ENCODE results near the gene EMX2. TPM values are rescaled to one million over a fixed set of nuclear protein-coding genes. Genes with fewer than 3 reads are reported as not detected.
"Not testable (repeated sequence)": the region's sequence is repeated elsewhere in the genome, so short reads cannot be mapped to it uniquely, and the experiment has no call there.

The EMX2 gene
- total RNA-seq, 4 donors from 2014 or later: 2.0 to 9.7 (median 2.5) TPM

- DNase-seq (ENCODE audit: low spot score in 2 of 2): peak in 1 of 2 donors; percentile 3
- H3K4me3 ChIP-seq: no peak overlapping the region
- no peaks in the 10 kb centered on the region for H3K36me3 ChIP-seq
- H3K9me3 ChIP-seq: no peaks in the 10 kb centered on the region
- WGBS: 91% methylated on average over 5 of the region's 5 CpGs
- H3K27ac ChIP-seq: no peak overlapping the region
- peaks cover 3% of the 10 kb centered on the region for H3K27me3 ChIP-seq
- TF ChIP-seq EP300 (IDR thresholded peaks at IDR 0.05) (no peak), POLR2A (IDR thresholded peaks at IDR 0.05) (no peak), POLR2AphosphoS5 (IDR thresholded peaks at IDR 0.05) (no peak)
- TF ChIP-seq, protein P1, sequence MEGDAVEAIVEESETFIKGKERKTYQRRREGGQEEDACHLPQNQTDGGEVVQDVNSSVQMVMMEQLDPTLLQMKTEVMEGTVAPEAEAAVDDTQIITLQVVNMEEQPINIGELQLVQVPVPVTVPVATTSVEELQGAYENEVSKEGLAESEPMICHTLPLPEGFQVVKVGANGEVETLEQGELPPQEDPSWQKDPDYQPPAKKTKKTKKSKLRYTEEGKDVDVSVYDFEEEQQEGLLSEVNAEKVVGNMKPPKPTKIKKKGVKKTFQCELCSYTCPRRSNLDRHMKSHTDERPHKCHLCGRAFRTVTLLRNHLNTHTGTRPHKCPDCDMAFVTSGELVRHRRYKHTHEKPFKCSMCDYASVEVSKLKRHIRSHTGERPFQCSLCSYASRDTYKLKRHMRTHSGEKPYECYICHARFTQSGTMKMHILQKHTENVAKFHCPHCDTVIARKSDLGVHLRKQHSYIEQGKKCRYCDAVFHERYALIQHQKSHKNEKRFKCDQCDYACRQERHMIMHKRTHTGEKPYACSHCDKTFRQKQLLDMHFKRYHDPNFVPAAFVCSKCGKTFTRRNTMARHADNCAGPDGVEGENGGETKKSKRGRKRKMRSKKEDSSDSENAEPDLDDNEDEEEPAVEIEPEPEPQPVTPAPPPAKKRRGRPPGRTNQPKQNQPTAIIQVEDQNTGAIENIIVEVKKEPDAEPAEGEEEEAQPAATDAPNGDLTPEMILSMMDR (IDR thresholded peaks at IDR 0.05): no peak
- peaks cover 11% of the 10 kb centered on the region for H3K4me1 ChIP-seq
Observed at GRCh38 chr10:117500456-117500855, 42.1 kb upstream of the EMX2 start.

GRCh38 chr10:117501460-117502035 lies 41.0 kb upstream of the EMX2 start:
- Histone ChIP-seq H3K27me3 (no peaks in the 10 kb centered on the region), H3K9me3 (no peaks in the 10 kb centered on the region), H3K27ac (no peak overlapping the region), H3K4me1 (peaks cover 11% of the 10 kb centered on the region), H3K4me3 (no peak overlapping the region), H3K36me3 (no peaks in the 10 kb centered on the region)
- peak; percentile 44 to 70 for DNase-seq (ENCODE audit: low spot score in 2 of 2)
- WGBS: 90% methylated on average over 10 of the region's 12 CpGs
- TF ChIP-seq POLR2AphosphoS5 (IDR thresholded peaks at IDR 0.05) (no peak), EP300 (IDR thresholded peaks at IDR 0.05) (no peak), POLR2A (IDR thresholded peaks at IDR 0.05) (no peak)
- TF ChIP-seq, protein P1 (IDR thresholded peaks at IDR 0.05): no peak

- no peaks in the 10 kb centered on the region for H3K36me3 ChIP-seq
- H3K4me3 ChIP-seq: no peak overlapping the region
- peak; percentile 52 to 71 for DNase-seq (ENCODE audit: low spot score in 2 of 2)
- TF ChIP-seq POLR2AphosphoS5 (IDR thresholded peaks at IDR 0.05): no peak
- no peaks in the 10 kb centered on the region for H3K27me3 ChIP-seq
- no peaks in the 10 kb centered on the region for H3K9me3 ChIP-seq
- peaks cover 11% of the 10 kb centered on the region for H3K4me1 ChIP-seq
- WGBS: 60% methylated on average over 9 of the region's 10 CpGs
- no peak overlapping the region for H3K27ac ChIP-seq
Observed at GRCh38 chr10:117502421-117503243, 39.9 kb upstream of the EMX2 start.

GRCh38 chr10:117503244-117504205 lies 39.0 kb upstream of the EMX2 start:
- no peaks in the 10 kb centered on the region for H3K36me3 ChIP-seq
- peaks cover 11% of the 10 kb centered on the region for H3K4me1 ChIP-seq
- WGBS: 43% methylated on average over 16 of the region's 16 CpGs
- no peak overlapping the region for H3K4me3 ChIP-seq
- peak overlapping the region; percentile 20 for H3K27ac ChIP-seq
- no peaks in the 10 kb centered on the region for H3K27me3 ChIP-seq
- peak; percentile 58 to 70 for DNase-seq (ENCODE audit: low spot score in 2 of 2)
- no peaks in the 10 kb centered on the region for H3K9me3 ChIP-seq
- TF ChIP-seq POLR2AphosphoS5 (IDR thresholded peaks at IDR 0.05): no peak
- TF ChIP-seq, protein P1 (IDR thresholded peaks at IDR 0.05): no peak
- TF ChIP-seq POLR2A (IDR thresholded peaks at IDR 0.05): no peak
- TF ChIP-seq EP300 (IDR thresholded peaks at IDR 0.05): no peak

GRCh38 chr10:117504562-117504961 lies 38.0 kb upstream of the EMX2 start:
- 80% methylated on average over 8 of the region's 8 CpGs for WGBS
- H3K27me3 ChIP-seq: no peaks in the 10 kb centered on the region
- no peak overlapping the region for H3K27ac ChIP-seq
- TF ChIP-seq POLR2AphosphoS5 (IDR thresholded peaks at IDR 0.05) (no peak), POLR2A (IDR thresholded peaks at IDR 0.05) (no peak), EP300 (IDR thresholded peaks at IDR 0.05) (no peak)
- TF ChIP-seq, protein P1 (IDR thresholded peaks at IDR 0.05): no peak
- no peaks in the 10 kb centered on the region for H3K36me3 ChIP-seq
- no peak overlapping the region for H3K4me3 ChIP-seq
- peaks cover 11% of the 10 kb centered on the region for H3K4me1 ChIP-seq
- H3K9me3 ChIP-seq: no peaks in the 10 kb centered on the region
- peak; percentile 55 to 77 for DNase-seq (ENCODE audit: low spot score in 2 of 2)

DNA sequence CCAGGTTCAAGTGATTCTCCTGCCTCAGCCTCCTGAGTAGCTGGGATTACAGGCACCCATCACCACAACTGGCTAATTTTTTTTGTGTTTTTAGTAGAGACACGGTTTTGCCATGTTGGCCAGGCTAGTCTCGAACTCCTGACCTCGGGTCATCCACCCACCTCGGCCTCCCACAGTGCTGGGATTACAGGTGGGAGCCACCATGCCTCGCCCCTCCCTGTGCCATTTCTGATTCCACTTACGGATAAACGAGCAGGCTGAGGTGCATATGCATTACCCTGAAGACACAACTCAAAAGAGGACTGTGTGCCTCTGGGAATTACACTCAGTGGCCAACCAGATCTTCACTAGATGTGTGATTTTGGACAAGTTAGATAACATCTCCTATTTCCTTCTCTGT lies 35.5 kb upstream of the EMX2 start:
- not testable (repeated sequence) for H3K27me3 ChIP-seq, H3K4me3 ChIP-seq, H3K36me3 ChIP-seq, H3K9me3 ChIP-seq, H3K27ac ChIP-seq
- H3K4me1 ChIP-seq: peaks cover 11% of the 10 kb centered on the region
- DNase-seq (ENCODE audit: low spot score in 2 of 2): peak; percentile 16 to 29
- WGBS: 94% methylated on average over 7 of the region's 7 CpGs
